ENCODE data around the gene PAK4.

The PAK4 gene

GRCh38 chr19:39146686-39147450 is 21.3 kb downstream of the PAK4 start:
- DNase-seq (ENCODE audit: low spot score) = no peak

DNA sequence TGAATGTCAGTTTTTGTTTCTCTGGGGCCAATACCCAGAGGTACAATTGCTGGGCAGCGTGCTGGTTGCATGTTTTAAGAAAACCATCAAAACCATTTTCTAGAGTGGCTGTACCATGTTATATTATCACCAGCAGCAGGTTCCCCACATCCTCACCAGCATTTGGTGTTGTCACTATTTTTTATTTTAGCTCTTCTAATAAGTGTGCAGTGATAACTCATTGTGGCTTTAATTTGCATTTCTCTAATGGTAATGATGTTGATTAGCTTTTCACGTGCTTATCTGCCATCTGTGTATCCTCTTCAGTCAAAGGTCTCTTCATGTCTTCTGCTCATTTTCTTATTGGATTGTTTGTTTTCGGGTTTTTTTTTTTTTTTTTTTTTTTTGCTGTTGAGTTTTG is 21.9 kb downstream of the PAK4 start:
- DNase-seq (ENCODE audit: low spot score) = no peak

DNA sequence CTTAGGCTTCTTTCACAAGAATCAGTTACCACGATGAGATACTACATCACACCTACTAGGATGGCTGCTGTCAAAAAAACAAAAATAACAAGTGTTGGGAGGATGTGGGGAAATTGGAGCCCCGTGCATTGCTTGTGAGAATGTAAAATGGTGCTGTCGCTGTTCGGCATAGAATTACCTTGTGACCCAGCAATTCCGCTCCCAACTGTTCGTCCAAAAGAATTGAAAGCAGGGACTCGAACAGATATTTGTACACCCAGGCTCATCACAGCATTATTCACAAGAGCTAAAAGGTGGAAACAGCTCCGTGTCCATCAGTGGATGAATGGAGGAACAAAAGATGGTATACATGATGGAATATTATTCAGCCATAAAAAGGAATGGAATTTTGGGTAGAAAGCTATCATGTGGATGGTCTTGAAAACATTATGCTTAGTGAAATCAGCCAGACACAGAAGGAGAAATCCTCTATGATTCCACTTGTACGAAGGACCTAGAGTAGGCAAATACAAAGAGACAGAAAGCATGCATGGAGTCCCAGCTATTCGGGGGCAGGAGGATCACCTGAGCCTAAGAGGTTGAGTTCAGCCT is 23.4 kb downstream of the PAK4 start:
- DNase-seq (ENCODE audit: low spot score) = no peak

- no peak for DNase-seq (ENCODE audit: low spot score)
Measured at GRCh38 chr19:39150235-39150634, 24.6 kb downstream of the PAK4 start.

DNA sequence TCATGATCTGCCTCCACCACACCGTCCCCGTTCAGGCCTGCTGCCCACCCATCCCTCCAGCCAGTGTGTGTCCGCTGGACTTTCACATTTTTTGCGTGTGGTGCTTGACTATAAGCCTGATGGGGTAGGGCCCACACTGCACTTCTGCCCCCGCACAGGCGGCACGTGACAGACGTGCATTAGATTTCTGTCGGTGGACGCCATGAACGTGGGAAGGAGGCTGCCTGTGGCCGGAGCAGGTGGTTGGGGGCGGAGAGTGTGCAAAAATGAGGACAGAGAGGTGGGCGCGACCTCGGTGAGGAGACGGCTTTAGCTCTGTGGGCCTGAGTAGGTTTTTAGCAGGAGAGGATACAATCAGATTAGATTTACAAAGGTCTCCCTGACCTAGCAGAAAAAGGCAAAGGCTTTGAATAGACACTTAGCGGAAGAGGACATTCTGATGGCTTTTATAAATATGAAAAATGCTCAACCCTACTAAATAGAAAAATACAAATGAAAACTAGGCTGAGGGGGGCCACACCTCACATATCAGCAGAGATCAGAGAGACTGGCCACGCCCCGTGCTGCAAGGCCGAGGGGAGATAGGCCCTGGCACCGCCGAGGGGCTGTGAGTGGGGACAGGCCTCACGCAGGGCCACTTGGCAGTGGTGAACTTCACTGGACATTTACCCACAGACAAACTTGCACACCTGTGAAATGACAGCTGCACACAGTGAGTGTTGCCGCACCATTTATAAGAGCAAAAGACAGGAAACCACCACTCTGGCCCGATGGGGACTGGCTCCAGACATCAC is 25.4 kb downstream of the PAK4 start:
- DNase-seq (ENCODE audit: low spot score) = no peak

DNA sequence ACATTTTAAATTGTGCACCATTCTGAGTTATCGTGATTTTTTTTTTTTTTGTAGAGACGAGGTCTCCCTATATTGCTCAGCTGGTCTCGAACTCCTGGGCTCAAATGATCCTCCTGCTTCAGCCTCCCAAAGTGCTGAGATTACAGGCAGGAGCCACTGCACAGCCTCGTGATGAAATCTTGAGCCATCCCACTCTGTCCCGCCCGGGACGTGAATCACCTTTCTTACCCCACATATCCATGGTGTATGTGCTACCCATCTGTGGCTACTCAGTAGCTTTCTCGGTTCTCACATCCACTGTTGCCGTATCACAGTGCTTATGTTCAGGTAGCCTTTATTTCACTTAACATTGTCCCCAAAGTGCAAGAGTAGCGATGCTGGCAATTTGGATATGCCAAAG is 26.5 kb downstream of the PAK4 start:
- no peak for DNase-seq (ENCODE audit: low spot score)

DNA sequence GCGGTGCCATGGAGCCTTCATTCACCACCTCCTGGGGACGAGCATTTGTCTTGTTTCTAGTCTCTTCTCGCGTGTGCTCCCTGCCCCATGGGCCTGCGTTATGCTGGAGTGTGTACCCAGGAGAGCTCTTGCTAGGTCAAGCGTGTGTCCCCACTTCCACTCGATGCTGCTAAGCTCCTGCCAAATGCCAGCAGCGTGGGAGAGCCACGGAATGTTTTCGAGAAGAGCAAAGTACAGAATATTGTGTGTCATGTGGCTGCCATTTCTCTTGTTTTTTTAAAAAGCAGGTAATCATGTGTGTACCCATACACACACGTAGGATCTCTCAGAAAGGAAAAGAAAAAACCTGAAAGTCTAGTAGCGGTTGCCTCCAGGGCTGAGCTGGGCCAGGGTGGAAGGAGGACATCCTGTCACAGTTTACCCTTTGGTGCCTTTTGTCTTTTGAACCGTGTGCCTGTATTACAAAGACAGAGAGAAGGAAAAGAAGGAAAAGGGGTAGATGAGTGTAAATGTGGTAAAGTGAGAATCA is 28.6 kb downstream of the PAK4 start:
- DNase-seq (ENCODE audit: low spot score) = no peak

DNA sequence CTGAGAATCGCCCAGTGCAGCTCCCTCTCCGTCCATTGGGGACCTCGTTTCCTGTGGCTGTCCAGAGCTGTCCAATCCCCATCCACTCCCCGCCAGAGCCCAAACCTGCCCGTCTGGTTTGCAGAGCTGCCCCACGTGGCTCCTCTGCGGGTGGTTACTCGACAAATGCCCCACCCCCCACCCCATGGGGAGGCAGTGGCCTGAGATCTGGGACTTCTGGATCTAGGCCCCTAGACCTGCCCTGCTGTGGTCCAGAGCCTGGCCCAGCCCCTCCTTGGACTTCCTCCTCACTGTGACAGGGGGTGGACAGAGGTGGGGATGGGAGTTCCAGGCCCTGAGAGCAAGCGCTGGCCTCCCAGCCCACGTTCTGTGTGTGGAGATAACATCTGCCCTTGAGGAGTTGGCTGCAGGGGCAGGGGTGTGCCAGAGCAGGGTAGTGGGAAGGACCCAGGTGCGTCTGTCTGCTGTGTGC is 29.1 kb downstream of the PAK4 start:
- peak; percentile 5 for DNase-seq (ENCODE audit: low spot score)

- DNase-seq (ENCODE audit: low spot score) = no peak
Measured at GRCh38 chr19:39155114-39155700, 29.6 kb downstream of the PAK4 start.

DNA sequence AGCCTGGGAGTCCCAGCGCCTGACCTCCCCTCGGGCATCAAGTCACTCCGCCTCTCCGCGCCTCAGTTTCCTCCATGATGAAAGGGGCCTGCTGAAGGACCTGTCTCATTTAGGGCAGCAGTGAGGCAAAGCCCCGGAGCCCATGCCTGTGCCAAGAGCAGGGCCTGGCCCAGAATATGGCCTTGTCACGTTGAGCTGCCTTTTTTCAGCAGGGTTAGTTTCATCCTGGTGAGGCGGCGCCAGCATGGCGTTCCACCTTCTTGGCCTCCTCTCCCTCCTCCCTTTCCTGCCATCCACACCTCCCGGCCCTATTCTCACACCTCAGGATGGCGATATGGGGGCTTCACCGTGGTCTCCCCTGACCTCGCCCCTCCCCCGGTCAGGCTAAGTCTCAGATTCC is 30.2 kb downstream of the PAK4 start:
- no peak for DNase-seq (ENCODE audit: low spot score)

GRCh38 chr19:39156326-39157230 is 31.0 kb downstream of the PAK4 start:
- DNase-seq (ENCODE audit: low spot score) = no peak

GRCh38 chr19:39157275-39157996 is 31.9 kb downstream of the PAK4 start:
- DNase-seq (ENCODE audit: low spot score) = no peak

DNA sequence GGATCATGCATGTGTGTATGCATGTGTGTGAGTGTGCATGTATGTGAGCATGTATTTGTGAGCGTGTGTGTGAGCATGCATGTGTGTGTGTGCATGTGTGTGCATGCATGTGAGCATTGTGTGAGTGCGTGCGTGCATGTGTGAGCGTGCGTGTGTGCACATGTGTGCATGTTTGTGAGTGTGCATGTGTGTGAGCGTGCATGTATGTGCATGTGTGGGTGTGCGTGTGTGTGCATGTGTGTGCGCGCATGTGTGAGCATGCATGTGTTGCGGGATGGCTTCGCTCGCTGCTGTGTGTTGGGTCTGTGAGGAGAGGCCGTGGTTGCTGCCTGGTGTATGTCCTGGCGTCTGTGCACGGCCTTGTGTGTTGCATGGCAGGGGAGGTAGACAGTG is 32.4 kb downstream of the PAK4 start:
- DNase-seq (ENCODE audit: low spot score) = no peak

GRCh38 chr19:39158646-39159260 is 33.2 kb downstream of the PAK4 start:
- DNase-seq (ENCODE audit: low spot score) = no peak

- DNase-seq (ENCODE audit: low spot score) = no peak
Measured at GRCh38 chr19:39160523-39160861, 34.9 kb downstream of the PAK4 start.

- DNase-seq (ENCODE audit: low spot score) = no peak
Measured at GRCh38 chr19:39160889-39161672, 35.5 kb downstream of the PAK4 start.

DNA sequence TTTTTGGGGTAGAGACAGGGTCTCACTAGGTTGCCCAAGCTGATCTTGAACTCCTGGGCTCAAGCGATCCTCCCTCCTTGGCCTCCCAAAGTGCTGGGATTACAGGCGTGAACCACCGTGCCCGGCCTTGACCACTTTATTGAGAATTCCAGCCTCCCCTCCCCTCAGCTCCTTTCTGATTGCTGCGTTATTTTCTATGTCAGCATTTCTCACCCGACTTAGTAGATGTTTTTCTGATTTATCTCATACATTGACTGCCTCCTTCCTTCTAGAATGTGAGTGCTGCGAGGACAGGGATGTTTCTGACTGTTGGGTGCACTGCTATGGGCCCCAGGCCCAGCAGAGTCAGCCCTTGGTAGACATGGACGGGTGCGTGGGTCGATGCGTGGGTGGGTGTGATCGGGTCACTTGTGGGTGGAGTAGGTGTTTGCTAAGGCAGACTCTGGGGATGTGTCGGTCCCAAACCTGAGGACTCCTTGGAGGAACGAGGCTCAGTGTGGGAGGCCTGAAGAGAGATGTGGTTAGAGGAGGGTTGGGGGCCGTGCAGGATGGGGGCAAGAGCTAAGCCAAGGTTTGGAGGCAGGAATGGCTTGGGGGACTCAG is 37.0 kb downstream of the PAK4 start:
- DNase-seq (ENCODE audit: low spot score) = no peak

DNA sequence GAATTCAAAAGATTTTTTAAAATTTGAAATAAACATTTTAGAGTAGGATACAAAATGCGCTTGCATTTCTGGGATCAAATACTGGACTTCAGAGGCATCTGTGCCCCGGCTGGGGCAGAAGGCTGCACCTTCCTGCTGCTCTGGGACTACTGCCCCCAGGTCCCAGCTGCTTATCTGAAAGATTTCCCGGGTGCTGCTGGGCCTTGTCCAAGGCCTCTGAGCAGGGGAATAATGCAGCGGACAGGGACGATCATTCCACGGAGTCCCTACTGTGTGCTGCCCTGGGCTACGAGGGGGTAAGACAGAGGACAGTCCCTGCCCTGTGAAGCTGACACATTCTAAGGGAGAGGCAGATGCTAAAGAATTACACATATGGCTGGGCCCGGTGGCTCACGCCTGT is 38.0 kb downstream of the PAK4 start:
- DNase-seq (ENCODE audit: low spot score) = no peak

- no peak for DNase-seq (ENCODE audit: low spot score)
Measured at GRCh38 chr19:39164289-39164688, 38.7 kb downstream of the PAK4 start.

All from LoVo (cell line).